IMR-90 (cell line): ENCODE measurements around the gene ETNK1. TPM values are rescaled to one million over a fixed set of nuclear protein-coding genes. Genes with fewer than 3 reads are reported as not detected.

ENCODE experiments used
- ATAC-seq: fragments of 200-7000 bp; cut with Tn5 transposase; 2 replicates; pipeline ENCODE4 v1.9.1; 2020; ENCODE audit warnings: low read depth, mild to moderate bottlenecking, moderate library complexity
- BruUV-seq: library from RNA; stranded (reverse); fragments of 400-500 nt; replicated peaks from 2 replicates; lab custom pipeline; 2021; lab: Mats Ljungman, UMichigan
- CTCF ChIA-PET: fragments of 300-600 bp; formaldehyde crosslinking; extraction: SDS; loops from one replicate; lab custom pipeline; 2021; ENCODE audit warnings: antibody characterized with exemption; lab: Yijun Ruan, JAX
- POLR2A ChIA-PET: fragments of 300-600 bp; sonication (Branson Sonifier 250); formaldehyde crosslinking; loops from one replicate; lab custom pipeline; 2022; ENCODE audit warnings: antibody characterized with exemption; ENCODE audit not compliant: unreplicated experiment; lab: Charles Lee
- DNase-seq: peaks from one replicate; pipeline ENCODE4 v3.0.0; 2013
- H2AFZ ChIP-seq: replicated peaks from 2 replicates; pipeline ENCODE3; 2013; ENCODE audit warnings: low read length, mild to moderate bottlenecking; ENCODE audit not compliant: poor library complexity
- H2AK5ac ChIP-seq: 2 replicates; pipeline ENCODE4 v1.6.1; 2013; ENCODE audit warnings: low read depth, low read length, inconsistent platforms
- H2AK9ac ChIP-seq: replicated peaks from 2 replicates; pipeline ENCODE3; 2013; ENCODE audit warnings: mild to moderate bottlenecking, low read depth, low read length, moderate library complexity; ENCODE audit not compliant: poor library complexity
- H2BK120ac ChIP-seq: 2 replicates; pipeline ENCODE4 v1.6.1; 2013; ENCODE audit warnings: low read depth, low read length, inconsistent platforms
- H2BK15ac ChIP-seq: 3 replicates; pipeline ENCODE4 v1.6.1; 2013; ENCODE audit warnings: low read depth, low read length, inconsistent platforms
- H2BK20ac ChIP-seq: 2 replicates; pipeline ENCODE4 v1.6.1; 2013; ENCODE audit warnings: low read depth, mild to moderate bottlenecking, inconsistent platforms, low read length, moderate library complexity
- H2BK5ac ChIP-seq: 2 replicates; pipeline ENCODE4 v1.6.1; 2013; ENCODE audit warnings: mild to moderate bottlenecking, low read depth, low read length, inconsistent platforms; ENCODE audit not compliant: poor library complexity, severe bottlenecking
- H3K14ac ChIP-seq: replicated peaks from 2 replicates; pipeline ENCODE4 v1.6.1; 2013; ENCODE audit warnings: low read depth, low read length, inconsistent platforms
- H3K18ac ChIP-seq: 2 replicates; pipeline ENCODE4 v1.6.1; 2013; ENCODE audit warnings: low read depth, low read length, control low read depth
- H3K23ac ChIP-seq: 2 replicates; pipeline ENCODE4 v1.6.1; 2013; ENCODE audit warnings: low read depth, low read length, inconsistent platforms
- H3K27ac ChIP-seq: 2 replicates; pipeline ENCODE4 v1.5.1; 2013; ENCODE audit warnings: mild to moderate bottlenecking, control low read depth, low read length; ENCODE audit not compliant: insufficient read depth
- H3K27me3 ChIP-seq: 2 replicates; pipeline ENCODE4 v1.6.1; 2013; ENCODE audit warnings: low read length; ENCODE audit not compliant: control insufficient read depth, insufficient read depth
- H3K36me3 ChIP-seq: 2 replicates; pipeline ENCODE4 v1.6.1; 2013; ENCODE audit warnings: low read length, mixed read lengths; ENCODE audit not compliant: control insufficient read depth, insufficient read depth
- H3K4ac ChIP-seq: 2 replicates; pipeline ENCODE4 v1.6.1; 2013; ENCODE audit warnings: low read depth, low read length, inconsistent platforms
- H3K4me1 ChIP-seq: 2 replicates; pipeline ENCODE4 v1.6.1; 2013; ENCODE audit warnings: low read length, mixed read lengths; ENCODE audit not compliant: control insufficient read depth, insufficient read depth
- H3K4me2 ChIP-seq: 2 replicates; pipeline ENCODE4 v1.6.1; 2013; ENCODE audit warnings: low read depth, mild to moderate bottlenecking, control low read depth, low read length, moderate library complexity
- H3K4me3 ChIP-seq: 2 replicates; pipeline ENCODE4 v1.5.1; 2013; ENCODE audit warnings: low read depth, mild to moderate bottlenecking, control low read depth, low read length, moderate library complexity; ENCODE audit not compliant: insufficient read depth
- H3K56ac ChIP-seq: 2 replicates; pipeline ENCODE4 v1.6.1; 2013; ENCODE audit warnings: low read length, inconsistent platforms; ENCODE audit not compliant: insufficient read depth; ENCODE audit errors: extremely low read depth
- H3K79me1 ChIP-seq, 2 experiments: 2 replicates each; pipeline ENCODE4 v1.6.1; 2013; ENCODE audit warnings: low read length in 2 of 2, inconsistent platforms in 1 of 2, low read depth in 1 of 2
- H3K9ac ChIP-seq: 2 replicates; pipeline ENCODE4 v1.6.1; 2013; ENCODE audit warnings: low read depth, low read length, control low read depth
- H3K9me1 ChIP-seq: 2 replicates; pipeline ENCODE4 v1.6.1; 2013; ENCODE audit warnings: low read length, inconsistent platforms; ENCODE audit not compliant: insufficient read depth
- H3K9me3 ChIP-seq: 2 replicates; pipeline ENCODE4 v1.6.1; 2013; ENCODE audit warnings: low read length; ENCODE audit not compliant: control insufficient read depth, insufficient read depth
- H4K20me1 ChIP-seq: 2 replicates; pipeline ENCODE4 v1.6.1; 2013; ENCODE audit warnings: low read length, inconsistent platforms; ENCODE audit not compliant: insufficient read depth
- H4K5ac ChIP-seq: 2 replicates; pipeline ENCODE4 v1.6.1; 2013; ENCODE audit warnings: mild to moderate bottlenecking, low read depth, low read length, control low read depth
- H4K8ac ChIP-seq, 2 experiments: 2 replicates each; pipeline ENCODE4 v1.6.1; 2013; ENCODE audit warnings: low read depth in 2 of 2, low read length in 2 of 2, control low read depth in 1 of 2, inconsistent platforms in 1 of 2
- H4K91ac ChIP-seq: 2 replicates; pipeline ENCODE4 v1.6.1; 2013; ENCODE audit warnings: low read depth, low read length, inconsistent platforms; ENCODE audit not compliant: insufficient read depth
- CEBPB ChIP-seq: IDR thresholded peaks from 2 replicates; pipeline ENCODE4 v1.6.1; 2012; ENCODE audit warnings: low read depth, low read length, improper control_type of control experiment
- CHD1 ChIP-seq: IDR thresholded peaks from 2 replicates; pipeline ENCODE4 v1.6.1; 2012; ENCODE audit warnings: low read depth, low read length, improper control_type of control experiment
- ELK1 ChIP-seq: fragments of 150-350 bp; IDR thresholded peaks from 2 replicates; pipeline ENCODE4 v1.6.1; 2016; ENCODE audit warnings: low read depth, mild to moderate bottlenecking, low read length, moderate library complexity, borderline replicate concordance
- MAFK ChIP-seq: IDR thresholded peaks from 2 replicates; pipeline ENCODE4 v1.6.1; 2012; ENCODE audit warnings: low read depth, low read length, improper control_type of control experiment
- MAZ ChIP-seq: IDR thresholded peaks from 2 replicates; pipeline ENCODE4 v1.6.1; 2012; ENCODE audit warnings: low read depth, mild to moderate bottlenecking, low read length, improper control_type of control experiment, moderate library complexity, borderline replicate concordance
- MXI1 ChIP-seq: IDR thresholded peaks from 2 replicates; pipeline ENCODE4 v1.6.1; 2012; ENCODE audit warnings: low read depth, mild to moderate bottlenecking, low read length, moderate library complexity, borderline replicate concordance
- RCOR1 ChIP-seq: IDR thresholded peaks from 2 replicates; pipeline ENCODE4 v1.6.1; 2012; ENCODE audit warnings: mild to moderate bottlenecking, low read length, improper control_type of control experiment; ENCODE audit not compliant: insufficient replicate concordance
- RFX5 ChIP-seq: IDR thresholded peaks from 2 replicates; pipeline ENCODE4 v1.8.0; 2012; ENCODE audit warnings: low read depth, mild to moderate bottlenecking, low read length, moderate library complexity
- WGBS, 2 experiments: methylation state at CpG; one replicate each; pipeline versions ENCODE4 v1.1.5 to v1.1.7; 2013; ENCODE audit warnings: missing lambda C conversion rate in 2 of 2; ENCODE audit not compliant: insufficient read length in 1 of 2; ENCODE audit errors: extremely low coverage in 2 of 2; 5-methylcytosine and 5-hydroxymethylcytosine counted together
- dilution Hi-C: fragments of 300-500 bp; cut with HindIII; formaldehyde crosslinking; loops from one replicate; pipeline ENCODE4 v1.14.3; 2018; ENCODE audit warnings: low sequenced_read_pairs; ENCODE audit not compliant: unreplicated experiment
- in situ Hi-C: fragments of 300-500 bp; cut with MboI; formaldehyde crosslinking; loops from 3 replicates; pipeline ENCODE4 v1.14.3; 2019; ENCODE audit warnings: low sequenced_read_pairs, inconsistent platforms, mixed read lengths
- intact Hi-C: fragments of 100-400 bp; cut with micrococcal nuclease; formaldehyde crosslinking; loops from 2 replicates; pipeline ENCODE4 v1.10.0; 2022
- polyA plus RNA-seq, 3 experiments: library from polyadenylated mRNA; depleted of rRNA; stranded (reverse); fragments of >200 nt; gene quantifications; 2 replicates each; pipeline ENCODE4 v1.2.3, GENCODE V29; 2012; ENCODE audit warnings: low replicate concordance in 1 of 3
- total RNA-seq: library from RNA; depleted of rRNA; stranded (reverse); fragments of >200 nt; gene quantifications from 2 replicates; pipeline ENCODE4 v1.2.3, GENCODE V29; 2012

Gene ETNK1
- total and polyA plus RNA-seq, 2 of the 4 experiments (the other 2 are of a cell fraction) = 12.8 to 33.3 TPM

GRCh38 chr12:22722081-22722480 is 97.1 kb downstream of the ETNK1 start:
- H3K4me3 ChIP-seq = no peak overlapping the region
- H3K14ac ChIP-seq = no peak overlapping the region
- no peak overlapping the region for H4K91ac ChIP-seq
- TF ChIP-seq MXI1 (no peak), RCOR1 (no peak), CHD1 (no peak), MAFK (no peak), CEBPB (no peak), ELK1 (no peak), RFX5 (no peak), MAZ (no peak)
- H3K27ac ChIP-seq = no peak overlapping the region
- ChIA-PET POLR2A (no interaction called here), CTCF (no interaction called here)
- no peak overlapping the region for H2AFZ ChIP-seq
- no peaks in the 10 kb centered on the region for H3K9me3 ChIP-seq
- H3K27me3 ChIP-seq = peaks cover 2% of the 10 kb centered on the region
- no peak overlapping the region for H3K56ac ChIP-seq
- no peaks in the 10 kb centered on the region for H3K9me1 ChIP-seq
- no peak overlapping the region for H3K18ac ChIP-seq
- intact Hi-C loops = no loop called here
- in situ Hi-C loops = no loop called here
- H4K5ac ChIP-seq = no peak overlapping the region
- no peak overlapping the region for H2AK5ac ChIP-seq
- H2BK20ac ChIP-seq = no peak overlapping the region
- no peaks in the 10 kb centered on the region for H3K36me3 ChIP-seq
- no peak overlapping the region for H3K4ac ChIP-seq
- H3K4me2 ChIP-seq = no peak overlapping the region
- H2BK15ac ChIP-seq = no peak overlapping the region
- no peaks in the 10 kb centered on the region for H3K79me1 ChIP-seq
- no peak overlapping the region for H2BK5ac ChIP-seq
- dilution Hi-C loops = no loop called here
- no peaks in the 10 kb centered on the region for H3K4me1 ChIP-seq
- no peak overlapping the region for H3K23ac ChIP-seq
- no peak overlapping the region for H2AK9ac ChIP-seq
- H4K8ac ChIP-seq = no peak overlapping the region
- no peak overlapping the region for H3K9ac ChIP-seq
- BruUV-seq = no TSS peak
- ATAC-seq (no peak), DNase-seq (no peak)
- no CpG with 5 or more reads among the region's 2 CpGs for WGBS, 2 experiments
- no peaks in the 10 kb centered on the region for H4K20me1 ChIP-seq
- H2BK120ac ChIP-seq = no peak overlapping the region
